CD14-positive monocyte (primary cell): ENCODE measurements around the gene IRS2. TPM values are rescaled to one million over a fixed set of nuclear protein-coding genes. Genes with fewer than 3 reads are reported as not detected.

Experiments
- DNase-seq, 3 donors: peaks; one replicate each; pipeline ENCODE4 v3.0.0-alpha.2; 2011 to 2022
- H2AFZ ChIP-seq: 2 replicates; pipeline ENCODE4 v1.6.0; 2012; ENCODE audit warnings: mild to moderate bottlenecking, low read depth, low read length, inconsistent platforms; ENCODE audit not compliant: insufficient read depth, poor library complexity, severe bottlenecking
- H3K27ac ChIP-seq, 2 donors: 1 replicate in 1 of 2; 2 replicates in 1 of 2; pipeline ENCODE4 v1.5.1; 2012 to 2013; ENCODE audit warnings: low read length in 2 of 2, control low read depth in 1 of 2, inconsistent platforms in 1 of 2, low read depth in 1 of 2, mild to moderate bottlenecking in 1 of 2
- H3K27me3 ChIP-seq, 2 donors: one replicate each; pipeline versions ENCODE4 v1.6.0 to v1.6.1; 2011 to 2013; ENCODE audit warnings: low read length in 2 of 2; ENCODE audit not compliant: control insufficient read depth in 2 of 2, insufficient read depth in 2 of 2
- H3K36me3 ChIP-seq, 2 donors: replicated peaks in 1 of 2; 1 replicate in 1 of 2; 2 replicates in 1 of 2; pipeline versions ENCODE4 v1.5.1 to v1.6.1; 2012 to 2013; ENCODE audit warnings: low read length in 2 of 2, control low read depth in 1 of 2, inconsistent platforms in 1 of 2, mild to moderate bottlenecking in 1 of 2; ENCODE audit not compliant: insufficient read depth in 2 of 2, control insufficient read depth in 1 of 2
- H3K4me1 ChIP-seq, 2 donors: 1 replicate in 1 of 2; 2 replicates in 1 of 2; pipeline versions ENCODE4 v1.5.1 to v1.6.1; 2012 to 2013; ENCODE audit warnings: low read length in 2 of 2, control low read depth in 1 of 2, inconsistent platforms in 1 of 2, mild to moderate bottlenecking in 1 of 2, moderate library complexity in 1 of 2; ENCODE audit not compliant: insufficient read depth in 2 of 2, control insufficient read depth in 1 of 2
- H3K4me2 ChIP-seq: replicated peaks from 2 replicates; pipeline ENCODE3; 2012; ENCODE audit warnings: low read length, moderate library complexity, mild to moderate bottlenecking; ENCODE audit not compliant: poor library complexity, severe bottlenecking; ENCODE audit errors: extremely low read depth
- H3K4me3 ChIP-seq, 3 experiments: fragments of 200-600 bp in 1 of 3; sonication (generic) in 1 of 3; replicated peaks in 1 of 3; 1 replicate in 2 of 3; 2 replicates in 1 of 3; pipeline ENCODE4 v1.5.1; 2011 to 2013; ENCODE audit warnings: low read length in 3 of 3, mild to moderate bottlenecking in 3 of 3, control low read depth in 2 of 3, low read depth in 2 of 3, inconsistent platforms in 1 of 3, moderate library complexity in 1 of 3
- H3K79me2 ChIP-seq: 2 replicates; pipeline ENCODE4 v1.6.0; 2012; ENCODE audit warnings: mild to moderate bottlenecking, control low read depth, inconsistent platforms, low read length, moderate library complexity; ENCODE audit not compliant: insufficient read depth
- H3K9ac ChIP-seq: 2 replicates; pipeline ENCODE4 v1.6.0; 2017; ENCODE audit warnings: low read length, mild to moderate bottlenecking; ENCODE audit not compliant: insufficient read depth, poor library complexity, severe bottlenecking
- H3K9me3 ChIP-seq, 2 donors: replicated peaks in 1 of 2; 1 replicate in 1 of 2; 2 replicates in 1 of 2; pipeline versions ENCODE4 v1.5.1 to v1.6.1; 2012 to 2013; ENCODE audit warnings: low read length in 2 of 2, control low read depth in 1 of 2; ENCODE audit not compliant: control insufficient read depth in 1 of 2, insufficient read depth in 1 of 2
- H4K20me1 ChIP-seq: 2 replicates; pipeline ENCODE4 v1.6.0; 2012; ENCODE audit warnings: mild to moderate bottlenecking, low read length, control low read depth, moderate library complexity; ENCODE audit not compliant: insufficient read depth
- H3K27ac Mint-ChIP-seq, 7 donors: one replicate each; pipeline ENCODE4 v1.8.0; 2020; ENCODE audit warnings: mild to moderate bottlenecking in 7 of 7, mixed read lengths in 7 of 7, moderate library complexity in 6 of 7, inconsistent platforms in 2 of 7
- H3K27me3 Mint-ChIP-seq, 3 donors: one replicate each; pipeline ENCODE4 v1.8.0; 2021 to 2022; ENCODE audit warnings: low read depth in 3 of 3, mild to moderate bottlenecking in 3 of 3, mixed read lengths in 3 of 3, moderate library complexity in 3 of 3, inconsistent platforms in 1 of 3
- H3K36me3 Mint-ChIP-seq, 2 donors: one replicate each; pipeline ENCODE4 v1.8.0; 2020; ENCODE audit warnings: mixed read lengths in 2 of 2, inconsistent platforms in 1 of 2, mild to moderate bottlenecking in 1 of 2
- H3K4me1 Mint-ChIP-seq: one replicate; pipeline ENCODE4 v1.8.0; 2020; ENCODE audit warnings: mild to moderate bottlenecking, mixed read lengths
- H3K4me3 Mint-ChIP-seq, 2 donors: one replicate each; pipeline ENCODE4 v1.8.0; 2020; ENCODE audit warnings: mild to moderate bottlenecking in 2 of 2, mixed read lengths in 2 of 2, moderate library complexity in 1 of 2
- H3K9me3 Mint-ChIP-seq, 7 donors: one replicate each; pipeline ENCODE4 v1.8.0; 2020 to 2022; ENCODE audit warnings: mixed read lengths in 7 of 7, mild to moderate bottlenecking in 6 of 7, moderate library complexity in 6 of 7, inconsistent platforms in 2 of 7
- CTCF ChIP-seq: fragments of 200-600 bp; IDR thresholded peaks from one replicate; pipeline ENCODE4 v1.8.0; 2022; ENCODE audit warnings: antibody characterized with exemption, mild to moderate bottlenecking
- WGBS: methylation state at CpG from one replicate; pipeline ENCODE4 v1.1.5; 2013; ENCODE audit warnings: missing lambda C conversion rate; ENCODE audit not compliant: insufficient coverage; 5-methylcytosine and 5-hydroxymethylcytosine counted together
- intact Hi-C, 2 donors: fragments of 100-400 bp; cut with micrococcal nuclease; formaldehyde crosslinking; loops; one replicate each; pipeline versions ENCODE4 v1.15.0 to v1.15.1; 2023
- polyA plus RNA-seq, 3 donors: library from polyadenylated mRNA; depleted of rRNA in 1 of 3; unstranded in 2 of 3; stranded (reverse) in 1 of 3; fragments of 300-500 nt in 2 of 3; fragments of >200 nt in 1 of 3; fragmentation: Illumina TruSeq in 2 of 3; gene quantifications; 1 replicate in 2 of 3; 2 replicates in 1 of 3; pipeline ENCODE4 v1.2.3, GENCODE V29; 2012 to 2021

Gene IRS2
- polyA plus RNA-seq, 3 donors = 2.4 to 27.1 (median 3.5) TPM

DNA sequence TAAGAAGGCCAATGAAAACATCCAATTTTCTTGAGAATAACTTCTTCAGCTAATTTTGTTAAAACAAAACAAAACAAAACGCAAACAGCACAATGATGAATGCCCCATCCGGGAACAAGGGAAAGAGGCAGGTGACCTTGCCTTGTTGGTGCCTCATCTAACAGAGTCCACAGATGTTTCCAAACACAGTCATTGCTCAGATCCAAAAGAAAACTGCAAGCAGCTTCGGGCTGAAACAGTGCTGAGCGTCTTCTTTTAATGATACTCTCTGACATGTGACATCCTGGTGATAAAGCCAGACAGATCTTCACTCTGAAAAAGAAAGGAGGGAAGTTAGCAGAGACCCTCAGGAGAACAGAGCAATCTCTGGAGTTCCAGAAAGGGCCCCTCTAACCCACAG lies 30.4 kb downstream of the IRS2 start:
- H3K4me3 Mint-ChIP-seq = no peak overlapping the region
- intact Hi-C loops = no loop called here
- H4K20me1 ChIP-seq = peaks cover 95% of the 10 kb centered on the region
- no peak overlapping the region for H3K27ac Mint-ChIP-seq
- no peak overlapping the region for H3K4me3 ChIP-seq
- no peak overlapping the region for H2AFZ ChIP-seq
- peaks cover 0 to 6% (median 0%) of the 10 kb centered on the region in 7 donors for H3K9me3 Mint-ChIP-seq
- peaks cover 12 to 13% of the 10 kb centered on the region in 2 donors for H3K4me1 ChIP-seq
- no peak overlapping the region for H3K9ac ChIP-seq
- peaks cover 56 to 76% of the 10 kb centered on the region in 2 donors for H3K36me3 Mint-ChIP-seq
- no peaks in the 10 kb centered on the region for H3K27me3 Mint-ChIP-seq
- H3K4me1 Mint-ChIP-seq = peaks cover 25% of the 10 kb centered on the region
- DNase-seq = no peak
- H3K36me3 ChIP-seq = peaks cover 35 to 67% of the 10 kb centered on the region in 2 donors
- H3K4me2 ChIP-seq = no peak overlapping the region
- peaks cover 0 to 6% of the 10 kb centered on the region in 2 donors for H3K9me3 ChIP-seq
- H3K27ac ChIP-seq = no peak overlapping the region
- peaks cover 59% of the 10 kb centered on the region for H3K79me2 ChIP-seq
- WGBS = 96% methylated on average over 2 of the region's 4 CpGs
- no peak for TF ChIP-seq CTCF
- no peaks in the 10 kb centered on the region for H3K27me3 ChIP-seq

- H3K27ac Mint-ChIP-seq = peak overlapping the region in 1 of 7 donors; percentile 31
- peaks cover 12 to 13% of the 10 kb centered on the region in 2 donors for H3K4me1 ChIP-seq
- no peak overlapping the region for H3K4me2 ChIP-seq
- peaks cover 35 to 63% of the 10 kb centered on the region in 2 donors for H3K36me3 ChIP-seq
- no peak overlapping the region for H3K4me3 Mint-ChIP-seq
- peaks cover 0 to 6% (median 0%) of the 10 kb centered on the region in 7 donors for H3K9me3 Mint-ChIP-seq
- H3K9ac ChIP-seq = no peak overlapping the region
- no peak for DNase-seq
- no peak overlapping the region for H3K4me3 ChIP-seq
- TF ChIP-seq CTCF = no peak
- H3K9me3 ChIP-seq = peaks cover 0 to 6% of the 10 kb centered on the region in 2 donors
- H3K27ac ChIP-seq = no peak overlapping the region
- H3K79me2 ChIP-seq = peaks cover 54% of the 10 kb centered on the region
- peaks cover 25% of the 10 kb centered on the region for H3K4me1 Mint-ChIP-seq
- no peaks in the 10 kb centered on the region for H3K27me3 ChIP-seq
- 98% methylated on average over 7 of the region's 13 CpGs for whole genome bisulfite sequencing
- peaks cover 95% of the 10 kb centered on the region for H4K20me1 ChIP-seq
- intact Hi-C loops = no loop called here
- H3K27me3 Mint-ChIP-seq = no peaks in the 10 kb centered on the region
- no peak overlapping the region for H2AFZ ChIP-seq
- peaks cover 53 to 72% of the 10 kb centered on the region in 2 donors for H3K36me3 Mint-ChIP-seq
Observed at GRCh38 chr13:109755551-109755950, 30.8 kb downstream of the IRS2 start.
